Measurements from ENCODE around the gene EPS15.

GRCh38 chr1:51414811-51415210 lies 104.3 kb downstream of the EPS15 start:
- TF ChIP-seq, protein P1, sequence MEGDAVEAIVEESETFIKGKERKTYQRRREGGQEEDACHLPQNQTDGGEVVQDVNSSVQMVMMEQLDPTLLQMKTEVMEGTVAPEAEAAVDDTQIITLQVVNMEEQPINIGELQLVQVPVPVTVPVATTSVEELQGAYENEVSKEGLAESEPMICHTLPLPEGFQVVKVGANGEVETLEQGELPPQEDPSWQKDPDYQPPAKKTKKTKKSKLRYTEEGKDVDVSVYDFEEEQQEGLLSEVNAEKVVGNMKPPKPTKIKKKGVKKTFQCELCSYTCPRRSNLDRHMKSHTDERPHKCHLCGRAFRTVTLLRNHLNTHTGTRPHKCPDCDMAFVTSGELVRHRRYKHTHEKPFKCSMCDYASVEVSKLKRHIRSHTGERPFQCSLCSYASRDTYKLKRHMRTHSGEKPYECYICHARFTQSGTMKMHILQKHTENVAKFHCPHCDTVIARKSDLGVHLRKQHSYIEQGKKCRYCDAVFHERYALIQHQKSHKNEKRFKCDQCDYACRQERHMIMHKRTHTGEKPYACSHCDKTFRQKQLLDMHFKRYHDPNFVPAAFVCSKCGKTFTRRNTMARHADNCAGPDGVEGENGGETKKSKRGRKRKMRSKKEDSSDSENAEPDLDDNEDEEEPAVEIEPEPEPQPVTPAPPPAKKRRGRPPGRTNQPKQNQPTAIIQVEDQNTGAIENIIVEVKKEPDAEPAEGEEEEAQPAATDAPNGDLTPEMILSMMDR (conservative IDR thresholded peaks at IDR 0.05; ENCODE audit: low read depth, low read length): no peak
- TF ChIP-seq EZH2 (IDR thresholded peaks at IDR 0.05; ENCODE audit: low read length, unreplicated experiment): no peak
